Left lung (tissue), 10 donors: ENCODE results near the gene PTGES3. TPM values are rescaled to one million over a fixed set of nuclear protein-coding genes. Genes with fewer than 3 reads are reported as not detected.

ENCODE experiments used
- ATAC-seq: fragments of 200-7000 bp; cut with Tn5 transposase; one replicate; pipeline ENCODE4 v1.9.1; 2020; ENCODE audit warnings: moderate library complexity
- DNase-seq, 4 donors: peaks; one replicate each; pipeline ENCODE4 v3.0.0-alpha.2; 2013 to 2020
- H3K27ac ChIP-seq, 2 donors: fragments of 200-600 bp; sonication (generic) in 1 of 2; one replicate each; pipeline versions ENCODE4 v1.5.0 to v1.8.0; 2020 to 2021
- H3K27me3 ChIP-seq, 2 donors: fragments of 200-600 bp; sonication (generic) in 1 of 2; one replicate each; pipeline versions ENCODE4 v1.5.0 to v1.8.0; 2020 to 2021
- H3K36me3 ChIP-seq, 2 donors: fragments of 200-600 bp; sonication (generic) in 1 of 2; one replicate each; pipeline versions ENCODE4 v1.5.0 to v1.8.0; 2020 to 2021
- H3K4me1 ChIP-seq, 2 donors: fragments of 200-600 bp; one replicate each; pipeline ENCODE4 v1.8.0; 2021
- H3K4me3 ChIP-seq, 2 donors: fragments of 200-600 bp; sonication (generic) in 1 of 2; one replicate each; pipeline versions ENCODE4 v1.5.0 to v1.8.0; 2020 to 2021; ENCODE audit warnings: mild to moderate bottlenecking in 1 of 2
- H3K9me3 ChIP-seq, 2 donors: fragments of 200-600 bp; sonication (generic) in 1 of 2; one replicate each; pipeline versions ENCODE4 v1.5.0 to v1.8.0; 2020 to 2021
- intact Hi-C, 2 donors: fragments of 100-400 bp; cut with DNase I; formaldehyde crosslinking; loops; one replicate each; pipeline versions ENCODE4 v1.11.2 to v1.14.2; 2022
- polyA plus RNA-seq, 6 donors: library from polyadenylated mRNA; unstranded; fragments of 120-200 nt; gene quantifications; one replicate each; pipeline ENCODE4 v1.2.1, GENCODE V29; 2013; ENCODE audit not compliant: insufficient read length in 6 of 6
- total RNA-seq, 2 donors: library from RNA; stranded (reverse); fragmentation: NEBNext Ultra II Directional; extraction: Animal tissue kit (Norgen Biotek cat#: 25700); gene quantifications; one replicate each; pipeline ENCODE4 v1.2.1, GENCODE V29; 2021
- TF ChIP-seq, protein P1 (sequence below), 2 donors: fragments of 200-600 bp; sonication (generic) in 1 of 2; IDR thresholded peaks; one replicate each; pipeline versions ENCODE4 v1.5.0 to v1.8.0; 2021; ENCODE audit warnings: antibody characterized with exemption in 2 of 2
- donor health status: DM: no; HTN: yes; CAD: no.
- donor health status: DM: no; HTN: no; CAD: no.

PTGES3 gene
- total and polyA plus RNA-seq, 8 donors: 164 to 303 (median 267) TPM

DNA sequence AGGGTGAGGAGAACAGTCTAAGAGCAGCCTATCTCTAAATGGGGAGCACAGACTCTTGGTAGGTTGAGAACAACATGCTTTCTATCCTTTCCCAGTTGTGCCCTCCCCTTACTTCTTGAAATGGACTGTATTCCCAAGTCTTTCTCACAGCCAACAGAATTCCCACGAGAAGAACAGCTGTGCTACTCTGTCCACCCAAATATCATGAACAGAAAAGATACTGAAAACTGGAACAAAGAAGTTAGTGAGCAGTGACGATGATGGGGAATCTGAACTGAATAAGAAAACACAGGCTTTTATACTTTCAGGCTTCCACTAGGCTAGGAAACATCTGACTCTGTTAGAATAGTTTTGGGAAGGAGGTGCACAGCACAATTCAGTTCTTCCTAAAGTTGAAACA, 33.6 kb upstream of the PTGES3 start:
- ATAC-seq (no peak), DNase-seq (no peak)
- Histone ChIP-seq H3K36me3 (peaks cover 0 to 36% of the 10 kb centered on the region in 2 donors), H3K27me3 (no peaks in the 10 kb centered on the region), H3K27ac (peak overlapping the region in 1 of 2 donors; percentile 83), H3K9me3 (no peaks in the 10 kb centered on the region), H3K4me1 (peaks cover 17 to 74% of the 10 kb centered on the region in 2 donors), H3K4me3 (peak overlapping the region in 1 of 2 donors; percentile 71)
- TF ChIP-seq, protein P1, sequence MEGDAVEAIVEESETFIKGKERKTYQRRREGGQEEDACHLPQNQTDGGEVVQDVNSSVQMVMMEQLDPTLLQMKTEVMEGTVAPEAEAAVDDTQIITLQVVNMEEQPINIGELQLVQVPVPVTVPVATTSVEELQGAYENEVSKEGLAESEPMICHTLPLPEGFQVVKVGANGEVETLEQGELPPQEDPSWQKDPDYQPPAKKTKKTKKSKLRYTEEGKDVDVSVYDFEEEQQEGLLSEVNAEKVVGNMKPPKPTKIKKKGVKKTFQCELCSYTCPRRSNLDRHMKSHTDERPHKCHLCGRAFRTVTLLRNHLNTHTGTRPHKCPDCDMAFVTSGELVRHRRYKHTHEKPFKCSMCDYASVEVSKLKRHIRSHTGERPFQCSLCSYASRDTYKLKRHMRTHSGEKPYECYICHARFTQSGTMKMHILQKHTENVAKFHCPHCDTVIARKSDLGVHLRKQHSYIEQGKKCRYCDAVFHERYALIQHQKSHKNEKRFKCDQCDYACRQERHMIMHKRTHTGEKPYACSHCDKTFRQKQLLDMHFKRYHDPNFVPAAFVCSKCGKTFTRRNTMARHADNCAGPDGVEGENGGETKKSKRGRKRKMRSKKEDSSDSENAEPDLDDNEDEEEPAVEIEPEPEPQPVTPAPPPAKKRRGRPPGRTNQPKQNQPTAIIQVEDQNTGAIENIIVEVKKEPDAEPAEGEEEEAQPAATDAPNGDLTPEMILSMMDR (IDR thresholded peaks at IDR 0.05): no peak
- intact Hi-C loops: no loop called here

GRCh38 chr12:56721216-56721615, 33.1 kb upstream of the PTGES3 start:
- DNase-seq (no peak), ATAC-seq (no peak)
- H3K4me3 ChIP-seq: peak overlapping the region in 1 of 2 donors; percentile 71

GRCh38 chr12:56720731-56721151, 32.7 kb upstream of the PTGES3 start:
- ATAC-seq: no peak
- peaks cover 17 to 77% of the 10 kb centered on the region in 2 donors for H3K4me1 ChIP-seq
- H3K27me3 ChIP-seq: no peaks in the 10 kb centered on the region
- H3K36me3 ChIP-seq: peaks cover 0 to 44% of the 10 kb centered on the region in 2 donors
- peak overlapping the region in 1 of 2 donors; percentile 83 for H3K27ac ChIP-seq
- TF ChIP-seq, protein P1 (IDR thresholded peaks at IDR 0.05): no peak
- peak overlapping the region in 1 of 2 donors; percentile 71 for H3K4me3 ChIP-seq
- no peaks in the 10 kb centered on the region for H3K9me3 ChIP-seq
- intact Hi-C loops: no loop called here
- DNase-seq: no peak

More at GRCh38 chr12:56721216-56721615, 33.1 kb upstream of the PTGES3 start:
- TF ChIP-seq, protein P1 (IDR thresholded peaks at IDR 0.05): no peak
- H3K27ac ChIP-seq: peak overlapping the region in 1 of 2 donors; percentile 83
- H3K4me1 ChIP-seq: peaks cover 17 to 78% of the 10 kb centered on the region in 2 donors
- H3K27me3 ChIP-seq: no peaks in the 10 kb centered on the region
- peaks cover 0 to 40% of the 10 kb centered on the region in 2 donors for H3K36me3 ChIP-seq
- no peaks in the 10 kb centered on the region for H3K9me3 ChIP-seq
- intact Hi-C loops: no loop called here

- Histone ChIP-seq H3K27me3 (no peaks in the 10 kb centered on the region), H3K36me3 (peaks cover 4 to 61% of the 10 kb centered on the region in 2 donors), H3K27ac (no peak overlapping the region), H3K9me3 (no peaks in the 10 kb centered on the region), H3K4me1 (peaks cover 17 to 84% of the 10 kb centered on the region in 2 donors), H3K4me3 (no peak overlapping the region)
- no peak for ATAC-seq
- TF ChIP-seq, protein P1 (IDR thresholded peaks at IDR 0.05): no peak
- intact Hi-C loops: no loop called here
- DNase-seq: no peak
Measured at GRCh38 chr12:56719056-56719455, 31.0 kb upstream of the PTGES3 start.

DNA sequence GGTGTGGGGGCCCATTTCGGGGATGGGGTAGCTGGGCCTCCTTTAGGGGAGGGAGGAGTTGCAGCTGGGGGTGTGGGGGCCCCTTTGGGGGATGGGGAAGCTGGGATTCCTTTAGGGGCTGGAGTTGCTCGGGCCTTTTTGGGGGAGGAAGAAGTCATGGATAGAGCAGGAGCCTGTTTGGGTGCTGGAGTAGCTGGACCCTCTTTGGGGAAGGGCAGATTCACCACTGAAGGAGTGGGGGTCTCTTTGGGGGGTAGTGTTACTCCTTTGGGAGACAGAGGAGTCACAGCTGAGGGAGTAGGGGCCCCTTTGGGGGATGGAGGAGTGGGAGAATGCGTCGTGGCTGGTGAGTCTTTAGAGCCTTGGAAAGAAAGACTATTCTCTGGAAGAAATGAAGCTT, 30.6 kb upstream of the PTGES3 start:
- ATAC-seq (no peak), DNase-seq (peak in 1 of 4 donors; percentile 2)
- Histone ChIP-seq H3K27me3 (no peaks in the 10 kb centered on the region), H3K4me3 (no peak overlapping the region), H3K9me3 (no peaks in the 10 kb centered on the region), H3K27ac (no peak overlapping the region), H3K36me3 (peaks cover 9 to 65% of the 10 kb centered on the region in 2 donors), H3K4me1 (peaks cover 17 to 84% of the 10 kb centered on the region in 2 donors)
- TF ChIP-seq, protein P1 (IDR thresholded peaks at IDR 0.05): no peak
- intact Hi-C loops: no loop called here
